Fibroblast of lung (primary cell): ENCODE data around the gene FRMD6.

Experiments
- CTCF ChIP-seq, 2 donors: IDR thresholded peaks in 1 of 2; conservative IDR thresholded peaks in 1 of 2; 1 replicate in 1 of 2; 2 replicates in 1 of 2; pipeline ENCODE4 v1.5.1; 2011 to 2012; ENCODE audit warnings: low read length in 2 of 2, control low read depth in 1 of 2, inconsistent platforms in 1 of 2, low read depth in 1 of 2, mild to moderate bottlenecking in 1 of 2
- EZH2 ChIP-seq: IDR thresholded peaks from 2 replicates; pipeline ENCODE4 v1.5.1; 2012; ENCODE audit warnings: low read length, control low read depth, mild to moderate bottlenecking; ENCODE audit errors: missing control alignments

GRCh38 chr14:51661504-51661903 lies 9.8 kb downstream of the FRMD6 start:
- TF ChIP-seq CTCF (conservative IDR thresholded peaks at IDR 0.05 in 1 of 2, IDR thresholded peaks at IDR 0.05 in 1 of 2; ENCODE audit: low read depth in 1 of 2, low read length in 2 of 2): no peak
- TF ChIP-seq EZH2: no peak
